Thoracic aorta (tissue), 2 donors: Measurements from ENCODE around the gene TEX51. TPM values are rescaled to one million over a fixed set of nuclear protein-coding genes. Genes with fewer than 3 reads are reported as not detected.

Experiments used
- ATAC-seq: fragments of 150-250 bp; one replicate; pipeline ENCODE4 v1.8.0; 2017; ENCODE audit warnings: low read depth; ENCODE audit not compliant: insufficient number of reproducible peaks, low FRiP score
- DNase-seq: peaks from one replicate; pipeline ENCODE4 v3.0.0-alpha.2; 2020; ENCODE audit warnings: low spot score
- H3K27ac ChIP-seq, 2 donors: fragments of 200-600 bp; sonication (generic); 1 replicate in 1 of 2; 2 replicates in 1 of 2; pipeline ENCODE4 v1.5.1; 2016; ENCODE audit warnings: mild to moderate bottlenecking in 2 of 2, moderate library complexity in 2 of 2
- H3K27me3 ChIP-seq: fragments of 200-600 bp; sonication (generic); replicated peaks from 2 replicates; pipeline ENCODE4 v1.6.0; 2016; ENCODE audit warnings: mild to moderate bottlenecking; ENCODE audit not compliant: insufficient read depth
- H3K36me3 ChIP-seq: fragments of 200-600 bp; sonication (generic); one replicate; pipeline ENCODE4 v1.5.1; 2016
- H3K4me1 ChIP-seq, 2 donors: fragments of 200-600 bp; sonication (generic); 1 replicate in 1 of 2; 2 replicates in 1 of 2; pipeline versions ENCODE4 v1.5.1 to v1.6.0; 2016; ENCODE audit warnings: low read depth in 2 of 2, mild to moderate bottlenecking in 1 of 2; ENCODE audit not compliant: control insufficient read depth in 1 of 2
- H3K4me3 ChIP-seq: fragments of 200-600 bp; sonication (generic); 2 replicates; pipeline ENCODE4 v1.5.1; 2016; ENCODE audit warnings: mild to moderate bottlenecking
- H3K9me3 ChIP-seq: fragments of 200-600 bp; sonication (generic); 2 replicates; pipeline ENCODE4 v1.5.1; 2016
- total RNA-seq, 2 donors: library from RNA; depleted of rRNA; stranded (reverse); fragments of >200 nt; gene quantifications; one replicate each; pipeline versions ENCODE4 v1.1.0 to v1.2.3, GENCODE V29; 2016
- TF ChIP-seq, protein P1 (sequence below): fragments of 200-600 bp; sonication (generic); IDR thresholded peaks from one replicate; pipeline ENCODE4 v1.5.1; 2019; ENCODE audit warnings: antibody characterized with exemption

Gene TEX51
- total RNA-seq, 2 donors from 2014 or later: not detected

- TF ChIP-seq, protein P1, sequence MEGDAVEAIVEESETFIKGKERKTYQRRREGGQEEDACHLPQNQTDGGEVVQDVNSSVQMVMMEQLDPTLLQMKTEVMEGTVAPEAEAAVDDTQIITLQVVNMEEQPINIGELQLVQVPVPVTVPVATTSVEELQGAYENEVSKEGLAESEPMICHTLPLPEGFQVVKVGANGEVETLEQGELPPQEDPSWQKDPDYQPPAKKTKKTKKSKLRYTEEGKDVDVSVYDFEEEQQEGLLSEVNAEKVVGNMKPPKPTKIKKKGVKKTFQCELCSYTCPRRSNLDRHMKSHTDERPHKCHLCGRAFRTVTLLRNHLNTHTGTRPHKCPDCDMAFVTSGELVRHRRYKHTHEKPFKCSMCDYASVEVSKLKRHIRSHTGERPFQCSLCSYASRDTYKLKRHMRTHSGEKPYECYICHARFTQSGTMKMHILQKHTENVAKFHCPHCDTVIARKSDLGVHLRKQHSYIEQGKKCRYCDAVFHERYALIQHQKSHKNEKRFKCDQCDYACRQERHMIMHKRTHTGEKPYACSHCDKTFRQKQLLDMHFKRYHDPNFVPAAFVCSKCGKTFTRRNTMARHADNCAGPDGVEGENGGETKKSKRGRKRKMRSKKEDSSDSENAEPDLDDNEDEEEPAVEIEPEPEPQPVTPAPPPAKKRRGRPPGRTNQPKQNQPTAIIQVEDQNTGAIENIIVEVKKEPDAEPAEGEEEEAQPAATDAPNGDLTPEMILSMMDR: no peak
- H3K4me3 ChIP-seq: no peak overlapping the region
- H3K27me3 ChIP-seq: no peaks in the 10 kb centered on the region
- no peak overlapping the region for H3K27ac ChIP-seq
- no peaks in the 10 kb centered on the region for H3K4me1 ChIP-seq
- ATAC-seq: no peak
- no peaks in the 10 kb centered on the region for H3K36me3 ChIP-seq
- no peak for DNase-seq
- no peaks in the 10 kb centered on the region for H3K9me3 ChIP-seq
Observed at GRCh38 chr2:126894585-126895182, 4.0 kb upstream of the TEX51 start.

- no peaks in the 10 kb centered on the region for H3K36me3 ChIP-seq
- no peak overlapping the region for H3K27ac ChIP-seq
- TF ChIP-seq, protein P1: no peak
- H3K27me3 ChIP-seq: no peaks in the 10 kb centered on the region
- DNase-seq: no peak
- no peaks in the 10 kb centered on the region for H3K9me3 ChIP-seq
- no peaks in the 10 kb centered on the region for H3K4me1 ChIP-seq
- no peak for ATAC-seq
- H3K4me3 ChIP-seq: no peak overlapping the region
Observed at GRCh38 chr2:126895336-126895735, 3.4 kb upstream of the TEX51 start.

- no peaks in the 10 kb centered on the region for H3K9me3 ChIP-seq
- no peaks in the 10 kb centered on the region for H3K4me1 ChIP-seq
- no peaks in the 10 kb centered on the region for H3K36me3 ChIP-seq
- no peak for DNase-seq
- TF ChIP-seq, protein P1: no peak
- H3K27me3 ChIP-seq: no peaks in the 10 kb centered on the region
- ATAC-seq: no peak
- no peak overlapping the region for H3K27ac ChIP-seq
- H3K4me3 ChIP-seq: no peak overlapping the region
Observed at GRCh38 chr2:126896471-126896870, 2.2 kb upstream of the TEX51 start.

- no peak overlapping the region for H3K27ac ChIP-seq
- TF ChIP-seq, protein P1: no peak
- DNase-seq (no peak), ATAC-seq (no peak)
- H3K4me3 ChIP-seq: no peak overlapping the region
- no peaks in the 10 kb centered on the region for H3K4me1 ChIP-seq
- H3K27me3 ChIP-seq: no peaks in the 10 kb centered on the region
- H3K36me3 ChIP-seq: no peaks in the 10 kb centered on the region
- no peaks in the 10 kb centered on the region for H3K9me3 ChIP-seq
Observed at GRCh38 chr2:126899616-126900185, 1.0 kb downstream of the TEX51 start.

GRCh38 chr2:126900646-126901319, 2.1 kb downstream of the TEX51 start:
- Histone ChIP-seq H3K4me1 (no peaks in the 10 kb centered on the region), H3K27ac (no peak overlapping the region), H3K9me3 (no peaks in the 10 kb centered on the region), H3K36me3 (no peaks in the 10 kb centered on the region), H3K27me3 (no peaks in the 10 kb centered on the region), H3K4me3 (no peak overlapping the region)
- ATAC-seq (no peak), DNase-seq (no peak)
- TF ChIP-seq, protein P1: no peak
